HG03575 (cell line): ENCODE measurements around the gene THUMPD1.
"Not testable (repeated sequence)": the region's sequence is repeated elsewhere in the genome, so short reads cannot be mapped to it uniquely, and the experiment has no call there.

ENCODE experiments used
- ATAC-seq: cut with Tn5 transposase; IDR thresholded peaks from one replicate; pipeline ENCODE4 v1.9.1; 2021; ENCODE audit not compliant: unreplicated experiment, insufficient number of reproducible peaks, low FRiP score; ENCODE audit errors: extremely low read depth

The THUMPD1 gene

GRCh38 chr16:20753727-20754126 is 12.1 kb upstream of the THUMPD1 start:
- no peak for ATAC-seq

GRCh38 chr16:20750558-20750957 is 8.9 kb upstream of the THUMPD1 start:
- no peak for ATAC-seq

GRCh38 chr16:20749474-20749873 is 7.9 kb upstream of the THUMPD1 start:
- no peak for ATAC-seq

GRCh38 chr16:20747030-20747816 is 5.6 kb upstream of the THUMPD1 start:
- no peak for ATAC-seq

- no peak for ATAC-seq
Observed at GRCh38 chr16:20746461-20746860, 4.8 kb upstream of the THUMPD1 start.

- no peak for ATAC-seq
Observed at GRCh38 chr16:20744922-20745440, 3.4 kb upstream of the THUMPD1 start.

- ATAC-seq = no peak
Observed at GRCh38 chr16:20743591-20743990, 2.0 kb upstream of the THUMPD1 start.

- ATAC-seq = peak; percentile 32
Observed at GRCh38 chr16:20740901-20741521, 607 bp downstream of the THUMPD1 start.

GRCh38 chr16:20740007-20740883 is 1.4 kb downstream of the THUMPD1 start:
- ATAC-seq = no peak

GRCh38 chr16:20735490-20735889 is 6.1 kb downstream of the THUMPD1 start:
- no peak for ATAC-seq

- ATAC-seq = no peak
Observed at GRCh38 chr16:20734782-20735181, 6.8 kb downstream of the THUMPD1 start.

GRCh38 chr16:20734056-20734455 is 7.6 kb downstream of the THUMPD1 start:
- no peak for ATAC-seq

- no peak for ATAC-seq
Observed at GRCh38 chr16:20729141-20729540, 12.5 kb downstream of the THUMPD1 start.

- no peak for ATAC-seq
Observed at GRCh38 chr16:20727181-20727580, 14.4 kb downstream of the THUMPD1 start.

- ATAC-seq = no peak
Observed at GRCh38 chr16:20726661-20727060, 15.0 kb downstream of the THUMPD1 start.

GRCh38 chr16:20720251-20720650 is 21.4 kb downstream of the THUMPD1 start:
- ATAC-seq = no peak

- ATAC-seq = not testable (repeated sequence)
Observed at GRCh38 chr16:20717718-20718117, 23.9 kb downstream of the THUMPD1 start.

- ATAC-seq = no peak
Observed at GRCh38 chr16:20711277-20711911, 30.2 kb downstream of the THUMPD1 start.

GRCh38 chr16:20708129-20708528 is 33.5 kb downstream of the THUMPD1 start:
- not testable (repeated sequence) for ATAC-seq
